Measurements from ENCODE around the gene TDRKH. TPM values are rescaled to one million over a fixed set of nuclear protein-coding genes. Genes with fewer than 3 reads are reported as not detected.

The TDRKH gene
- total RNA-seq, 1 experiment from 2014 or later, result 5.6 TPM

GRCh38 chr1:151822404-151822803, 32.1 kb upstream of the TDRKH start:
- intact Hi-C loops (cut with micrococcal nuclease), result no loop called here
- no peaks in the 10 kb centered on the region for H3K9me3 Mint-ChIP-seq (ENCODE audit: unreplicated experiment)
- H3K27ac Mint-ChIP-seq (ENCODE audit: low read depth, unreplicated experiment), result no peak overlapping the region
- peaks cover 6% of the 10 kb centered on the region for H3K36me3 Mint-ChIP-seq (ENCODE audit: insufficient read depth, unreplicated experiment)
- no TSS peak for BruUV-seq (replicated peaks)
- H3K27me3 Mint-ChIP-seq (ENCODE audit: insufficient read depth, unreplicated experiment), result no peaks in the 10 kb centered on the region
- H3K4me1 Mint-ChIP-seq (ENCODE audit: insufficient read depth, unreplicated experiment), result peaks cover 16% of the 10 kb centered on the region
- POLR2A ChIA-PET, result interaction anchor here (0.8 to 1.3 kb wide), 2 partner anchors 33 to 59 kb away, joined by 4 read pairs; partner anchors contain the start of gene MRPL9
- DNase-seq (ENCODE audit: unreplicated experiment), result no peak
- TF ChIP-seq CTCF (IDR thresholded peaks at IDR 0.05; ENCODE audit: unreplicated experiment), result no peak
- H3K4me3 Mint-ChIP-seq (ENCODE audit: unreplicated experiment), result no peak overlapping the region
- CTCF ChIA-PET, result interaction anchor here (0.6 to 3.2 kb wide), 3 partner anchors 10 to 439 kb away, joined by 3 to 17 read pairs (median 8); partner anchors contain the start of gene RORC

GRCh38 chr1:151820940-151821339, 30.6 kb upstream of the TDRKH start:
- DNase-seq (ENCODE audit: unreplicated experiment), result peak; percentile 71
- POLR2A ChIA-PET, result interaction anchor here (0.9 to 2.2 kb wide), 6 partner anchors 11 to 140 kb away, joined by 3 to 9 read pairs (median 5); partner anchors contain the start of genes RORC and TDRKH
- Mint-ChIP-seq H3K4me1 (ENCODE audit: insufficient read depth, unreplicated experiment) (peaks cover 16% of the 10 kb centered on the region), H3K27me3 (ENCODE audit: insufficient read depth, unreplicated experiment) (no peaks in the 10 kb centered on the region), H3K9me3 (ENCODE audit: unreplicated experiment) (no peaks in the 10 kb centered on the region), H3K27ac (ENCODE audit: low read depth, unreplicated experiment) (no peak overlapping the region), H3K4me3 (ENCODE audit: unreplicated experiment) (no peak overlapping the region), H3K36me3 (ENCODE audit: insufficient read depth, unreplicated experiment) (peaks cover 6% of the 10 kb centered on the region)
- no TSS peak for BruUV-seq (replicated peaks)
- CTCF ChIA-PET, result interaction anchor here (0.5 to 3.2 kb wide), 10 partner anchors 9 to 438 kb away, joined by 3 to 17 read pairs (median 4); no protein-coding TSS in a partner anchor
- no peak for TF ChIP-seq CTCF (IDR thresholded peaks at IDR 0.05; ENCODE audit: unreplicated experiment)
- intact Hi-C loops (cut with micrococcal nuclease), result no loop called here

- intact Hi-C loops (cut with micrococcal nuclease), result no loop called here
- peaks cover 16% of the 10 kb centered on the region for H3K4me1 Mint-ChIP-seq (ENCODE audit: insufficient read depth, unreplicated experiment)
- no TSS peak for BruUV-seq (replicated peaks)
- no peaks in the 10 kb centered on the region for H3K27me3 Mint-ChIP-seq (ENCODE audit: insufficient read depth, unreplicated experiment)
- TF ChIP-seq CTCF (IDR thresholded peaks at IDR 0.05; ENCODE audit: unreplicated experiment), result no peak
- ChIA-PET POLR2A (interaction anchor here (0.6 to 2.2 kb wide), 8 partner anchors 9 to 281 kb away, joined by 3 to 9 read pairs (median 4); partner anchors contain the start of genes RORC and TDRKH), CTCF (interaction anchor here (0.7 to 3.2 kb wide), 8 partner anchors 10 to 226 kb away, joined by 3 to 17 read pairs (median 4); no protein-coding TSS in a partner anchor)
- peaks cover 6% of the 10 kb centered on the region for H3K36me3 Mint-ChIP-seq (ENCODE audit: insufficient read depth, unreplicated experiment)
- peak overlapping the region; percentile 21 for H3K27ac Mint-ChIP-seq (ENCODE audit: low read depth, unreplicated experiment)
- peak; percentile 97 for DNase-seq (ENCODE audit: unreplicated experiment)
- no peaks in the 10 kb centered on the region for H3K9me3 Mint-ChIP-seq (ENCODE audit: unreplicated experiment)
- no peak overlapping the region for H3K4me3 Mint-ChIP-seq (ENCODE audit: unreplicated experiment)
Measured at GRCh38 chr1:151819976-151820623, 29.8 kb upstream of the TDRKH start.

- BruUV-seq (replicated peaks), result no TSS peak
- intact Hi-C loops (cut with micrococcal nuclease), result no loop called here
- Mint-ChIP-seq H3K9me3 (ENCODE audit: unreplicated experiment) (no peaks in the 10 kb centered on the region), H3K27ac (ENCODE audit: low read depth, unreplicated experiment) (peak overlapping the region; percentile 21), H3K4me1 (ENCODE audit: insufficient read depth, unreplicated experiment) (peaks cover 16% of the 10 kb centered on the region), H3K27me3 (ENCODE audit: insufficient read depth, unreplicated experiment) (no peaks in the 10 kb centered on the region), H3K4me3 (ENCODE audit: unreplicated experiment) (no peak overlapping the region), H3K36me3 (ENCODE audit: insufficient read depth, unreplicated experiment) (peaks cover 6% of the 10 kb centered on the region)
- no peak for TF ChIP-seq CTCF (IDR thresholded peaks at IDR 0.05; ENCODE audit: unreplicated experiment)
- DNase-seq (ENCODE audit: unreplicated experiment), result no peak
- POLR2A ChIA-PET, result interaction anchor here (1.5 to 2.2 kb wide), 3 partner anchors 10 to 17 kb away, joined by 4 to 9 read pairs (median 6); partner anchors contain the start of gene RORC
- CTCF ChIA-PET, result interaction anchor here (3.2 kb wide), 1 partner anchor 17 kb away, joined by 17 read pairs; no protein-coding TSS in a partner anchor
Measured at GRCh38 chr1:151819227-151819835, 29.0 kb upstream of the TDRKH start.
